H9 (cell line): ENCODE data around the gene CCDC89. TPM values are rescaled to one million over a fixed set of nuclear protein-coding genes. Genes with fewer than 3 reads are reported as not detected.

Experiments
- DNase-seq: peaks from one replicate; pipeline ENCODE4 v3.0.0-alpha.2; 2017
- H2AFZ ChIP-seq: one replicate; pipeline ENCODE4 v1.6.1; 2013; ENCODE audit warnings: mild to moderate bottlenecking, low read length, control low read depth, moderate library complexity
- H2AK5ac ChIP-seq: 2 replicates; pipeline ENCODE4 v1.6.1; 2013; ENCODE audit warnings: low read length, control low read depth, mixed read lengths; ENCODE audit not compliant: insufficient read length
- H2BK120ac ChIP-seq: one replicate; pipeline ENCODE4 v1.6.1; 2013; ENCODE audit warnings: low read depth, mild to moderate bottlenecking, low read length, control low read depth, inconsistent platforms; ENCODE audit not compliant: poor library complexity, severe bottlenecking
- H2BK12ac ChIP-seq: 2 replicates; pipeline ENCODE4 v1.6.1; 2013; ENCODE audit warnings: low read length, control low read depth, mixed read lengths, low read depth; ENCODE audit not compliant: insufficient read length
- H2BK15ac ChIP-seq: 2 replicates; pipeline ENCODE4 v1.6.1; 2013; ENCODE audit warnings: low read depth, low read length, control low read depth
- H2BK20ac ChIP-seq: one replicate; pipeline ENCODE4 v1.6.1; 2013; ENCODE audit warnings: low read depth, mild to moderate bottlenecking, low read length, control low read depth, inconsistent platforms; ENCODE audit not compliant: poor library complexity, severe bottlenecking
- H2BK5ac ChIP-seq: 2 replicates; pipeline ENCODE4 v1.6.1; 2013; ENCODE audit warnings: low read length, control low read depth, mixed read lengths; ENCODE audit not compliant: insufficient read length
- H3K14ac ChIP-seq: 2 replicates; pipeline ENCODE4 v1.6.1; 2013; ENCODE audit warnings: low read length, control low read depth; ENCODE audit not compliant: insufficient read depth
- H3K18ac ChIP-seq: 2 replicates; pipeline ENCODE4 v1.6.1; 2013; ENCODE audit warnings: low read depth, mild to moderate bottlenecking, mixed read lengths, low read length, control low read depth; ENCODE audit not compliant: insufficient read length
- H3K23ac ChIP-seq: 2 replicates; pipeline ENCODE4 v1.6.1; 2013; ENCODE audit warnings: low read length, control low read depth, mixed read lengths, low read depth; ENCODE audit not compliant: insufficient read length
- H3K23me2 ChIP-seq: 2 replicates; pipeline ENCODE4 v1.6.1; 2013; ENCODE audit warnings: low read depth, mild to moderate bottlenecking, mixed read lengths, low read length, control low read depth; ENCODE audit not compliant: insufficient read length, poor library complexity, severe bottlenecking
- H3K27ac ChIP-seq: 2 replicates; pipeline ENCODE4 v1.5.1; 2013; ENCODE audit warnings: low read length, control low read depth, mixed read lengths, low read depth; ENCODE audit not compliant: insufficient read length
- H3K27me3 ChIP-seq: 2 replicates; pipeline ENCODE4 v1.6.1; 2013; ENCODE audit warnings: low read length, control low read depth, inconsistent platforms; ENCODE audit not compliant: insufficient read depth
- H3K4ac ChIP-seq: 2 replicates; pipeline ENCODE4 v1.6.1; 2013; ENCODE audit warnings: low read depth, mild to moderate bottlenecking, control low read depth, inconsistent platforms, low read length, moderate library complexity
- H3K4me1 ChIP-seq: 2 replicates; pipeline ENCODE4 v1.6.1; 2013; ENCODE audit warnings: low read length, control low read depth, inconsistent platforms; ENCODE audit not compliant: insufficient read depth
- H3K4me2 ChIP-seq: 2 replicates; pipeline ENCODE4 v1.6.1; 2013; ENCODE audit warnings: low read length, control low read depth, mixed read lengths; ENCODE audit not compliant: insufficient read length, insufficient read depth
- H3K56ac ChIP-seq: 2 replicates; pipeline ENCODE4 v1.6.1; 2013; ENCODE audit warnings: low read depth, mild to moderate bottlenecking, mixed read lengths, low read length, control low read depth; ENCODE audit not compliant: insufficient read length
- H3K79me1 ChIP-seq: 2 replicates; pipeline ENCODE4 v1.6.1; 2013; ENCODE audit warnings: low read depth, mild to moderate bottlenecking, moderate library complexity, low read length, control low read depth, inconsistent platforms; ENCODE audit not compliant: insufficient read depth, poor library complexity, severe bottlenecking
- H3K79me2 ChIP-seq: 2 replicates; pipeline ENCODE4 v1.6.1; 2013; ENCODE audit warnings: low read length, control low read depth, inconsistent platforms; ENCODE audit not compliant: insufficient read depth
- H3K9ac ChIP-seq: 2 replicates; pipeline ENCODE4 v1.6.1; 2013; ENCODE audit warnings: low read length, control low read depth, mixed read lengths; ENCODE audit not compliant: insufficient read length; ENCODE audit errors: extremely low read depth
- H3K9me3 ChIP-seq: one replicate; pipeline ENCODE4 v1.6.1; 2013; ENCODE audit warnings: low read depth, low read length, inconsistent platforms; ENCODE audit not compliant: control insufficient read depth
- H3T11ph ChIP-seq: one replicate; pipeline ENCODE4 v1.6.1; 2013; ENCODE audit warnings: mild to moderate bottlenecking, low read length, control low read depth, inconsistent platforms
- H4K20me1 ChIP-seq: one replicate; pipeline ENCODE4 v1.6.1; 2013; ENCODE audit not compliant: control insufficient read depth, insufficient read length, insufficient read depth
- H4K5ac ChIP-seq: 2 replicates; pipeline ENCODE4 v1.6.1; 2013; ENCODE audit warnings: low read depth, mild to moderate bottlenecking, mixed read lengths, low read length, control low read depth; ENCODE audit not compliant: insufficient read length
- H4K8ac ChIP-seq: replicated peaks from 2 replicates; pipeline ENCODE4 v1.6.1; 2013; ENCODE audit warnings: low read length, control low read depth, mixed read lengths, low read depth; ENCODE audit not compliant: insufficient read length
- H4K91ac ChIP-seq: 2 replicates; pipeline ENCODE4 v1.6.1; 2013; ENCODE audit warnings: low read depth, mild to moderate bottlenecking, moderate library complexity, mixed read lengths, low read length, control low read depth; ENCODE audit not compliant: insufficient read length
- H3K27ac Mint-ChIP-seq, 3 experiments: 2 replicates in 2 of 3; 3 replicates in 1 of 3; pipeline ENCODE4 v1.8.0; 2020 to 2021; ENCODE audit warnings: mixed read lengths in 3 of 3, mild to moderate bottlenecking in 1 of 3, moderate library complexity in 1 of 3
- H3K27me3 Mint-ChIP-seq: 2 replicates; pipeline ENCODE4 v1.8.0; 2021; ENCODE audit warnings: low read depth, mild to moderate bottlenecking, moderate library complexity, mixed read lengths
- H3K36me3 Mint-ChIP-seq, 3 experiments: 2 replicates in 2 of 3; 3 replicates in 1 of 3; pipeline ENCODE4 v1.8.0; 2020 to 2021; ENCODE audit warnings: low read depth in 3 of 3, mixed read lengths in 3 of 3; ENCODE audit not compliant: insufficient read depth in 1 of 3
- H3K4me1 Mint-ChIP-seq, 2 experiments: 2 replicates each; pipeline ENCODE4 v1.8.0; 2020; ENCODE audit warnings: mixed read lengths in 2 of 2
- H3K4me3 Mint-ChIP-seq, 2 experiments: 2 replicates in 1 of 2; 3 replicates in 1 of 2; pipeline ENCODE4 v1.8.0; 2020 to 2021; ENCODE audit warnings: mild to moderate bottlenecking in 2 of 2, mixed read lengths in 2 of 2, moderate library complexity in 1 of 2
- H3K9me3 Mint-ChIP-seq, 2 experiments: 2 replicates in 1 of 2; 3 replicates in 1 of 2; pipeline ENCODE4 v1.8.0; 2020; ENCODE audit warnings: mild to moderate bottlenecking in 2 of 2, mixed read lengths in 2 of 2, moderate library complexity in 1 of 2
- CTCF ChIP-seq: fragments of 200-600 bp; sonication (generic); conservative IDR thresholded peaks from 3 replicates; pipeline ENCODE4 v1.8.0; 2021; ENCODE audit warnings: antibody characterized with exemption, mild to moderate bottlenecking
- WGBS: extraction: QIAGEN DNeasy Blood & Tissue Kit; methylation state at CpG from one replicate; pipeline ENCODE4 v1.1.7; 2013; ENCODE audit warnings: missing lambda C conversion rate, low lambda C conversion rate, mixed read lengths; ENCODE audit not compliant: insufficient read length; ENCODE audit errors: extremely low coverage; 5-methylcytosine and 5-hydroxymethylcytosine counted together
- long read RNA-seq: library from polyadenylated mRNA; unstranded; transcript quantifications from one replicate; pipeline ENCODE4 v2.0.0, GENCODE V29; 2020
- total RNA-seq: library from RNA; stranded (reverse); gene quantifications from 2 replicates; pipeline ENCODE4 v1.2.1, GENCODE V29; 2021

The CCDC89 gene
- total RNA-seq, result not detected in 2 replicates
- long read RNA-seq, result 0 reads

GRCh38 chr11:85685820-85686459, at the start of gene CCDC89:
Gene CCDC89 (minus strand): TSS chr11:85686195. CDS start chr11:85686130, 65 bp downstream.
- no peaks in the 10 kb centered on the region for H4K20me1 ChIP-seq
- no peak within 1 kb of the TSS for H2BK15ac ChIP-seq
- no peak within 1 kb of the TSS for H3K56ac ChIP-seq
- no peaks in the 10 kb centered on the region for H3K9me3 ChIP-seq
- no peak within 1 kb of the TSS; a peak in 1 of 7 replicates for H3K27ac Mint-ChIP-seq
- TF ChIP-seq CTCF, result no peak
- H2AFZ ChIP-seq, result no peak within 1 kb of the TSS
- no peak within 1 kb of the TSS for H3K4me3 Mint-ChIP-seq
- H2AK5ac ChIP-seq, result no peak within 1 kb of the TSS
- no peak within 1 kb of the TSS for H3K23ac ChIP-seq
- H2BK5ac ChIP-seq, result no peak within 1 kb of the TSS
- no peak within 1 kb of the TSS for H4K5ac ChIP-seq
- H2BK120ac ChIP-seq, result no peak within 1 kb of the TSS
- H3K4me1 ChIP-seq, result peaks cover 2% of the 10 kb centered on the region; the same call in 1 of the 2 replicates
- H3K23me2 ChIP-seq, result no peaks in the 10 kb centered on the region
- H3K27me3 ChIP-seq, result no peaks in the 10 kb centered on the region
- H3K9me3 Mint-ChIP-seq, result no peaks in the 10 kb centered on the region
- H3K4me2 ChIP-seq, result no peak within 1 kb of the TSS
- H3K27ac ChIP-seq, result no peak within 1 kb of the TSS
- no peaks in the 10 kb centered on the region for H3K79me1 ChIP-seq
- H3T11ph ChIP-seq, result no peak within 1 kb of the TSS
- no peaks in the 10 kb centered on the region for H3K36me3 Mint-ChIP-seq
- DNase-seq, result no peak
- H2BK20ac ChIP-seq, result no peak within 1 kb of the TSS
- H3K4ac ChIP-seq, result no peak within 1 kb of the TSS
- no peak within 1 kb of the TSS for H2BK12ac ChIP-seq
- no peak within 1 kb of the TSS for H3K14ac ChIP-seq
- WGBS, result no CpG with 5 or more reads among the region's 13 CpGs
- no peak within 1 kb of the TSS for H4K8ac ChIP-seq
- no peak within 1 kb of the TSS for H3K18ac ChIP-seq
- no peaks in the 10 kb centered on the region for H3K79me2 ChIP-seq
- H3K9ac ChIP-seq, result no peak within 1 kb of the TSS
- peaks cover 0 to 13% of the 10 kb centered on the region in 2 experiments for H3K4me1 Mint-ChIP-seq
- H4K91ac ChIP-seq, result no peak within 1 kb of the TSS
- no peaks in the 10 kb centered on the region for H3K27me3 Mint-ChIP-seq
